PC-3 (cell line): ENCODE measurements around the gene FEN1. TPM values are rescaled to one million over a fixed set of nuclear protein-coding genes. Genes with fewer than 3 reads are reported as not detected.

Source experiments
- ATAC-seq: fragments of 200-7000 bp; cut with Tn5 transposase; 2 replicates; pipeline ENCODE4 v1.9.1; 2020; ENCODE audit warnings: mild to moderate bottlenecking, moderate library complexity
- BruUV-seq: library from RNA; stranded (reverse); fragments of 400-500 nt; replicated peaks from 2 replicates; lab custom pipeline; 2021; lab: Mats Ljungman, UMichigan
- CTCF ChIA-PET: fragments of 300-600 bp; sonication (Branson Sonifier 250); formaldehyde crosslinking; loops from one replicate; lab custom pipeline; 2022; ENCODE audit warnings: antibody characterized with exemption; lab: Charles Lee
- POLR2A ChIA-PET: fragments of 300-600 bp; sonication (Branson Sonifier 250); formaldehyde crosslinking; loops from one replicate; lab custom pipeline; 2022; ENCODE audit warnings: antibody characterized with exemption; ENCODE audit not compliant: unreplicated experiment; lab: Charles Lee
- DNase-seq: peaks from one replicate; pipeline ENCODE4 v3.0.0-alpha.2; 2015
- H2AFZ ChIP-seq: fragments of 300-600 bp; sonication (generic); 2 replicates; pipeline ENCODE4 v1.6.0; 2016; ENCODE audit warnings: antibody characterized with exemption, low read length
- H3F3A ChIP-seq: fragments of 300-600 bp; sonication (generic); one replicate; pipeline ENCODE4 v1.6.0; 2017; ENCODE audit warnings: antibody characterized with exemption, low read length, control low read depth, mild to moderate bottlenecking; ENCODE audit not compliant: unreplicated experiment
- H3K27ac ChIP-seq: fragments of 300-600 bp; sonication (generic); 2 replicates; pipeline ENCODE4 v1.5.1; 2016; ENCODE audit warnings: mild to moderate bottlenecking, low read length
- H3K27me3 ChIP-seq: fragments of 300-600 bp; sonication (generic); 2 replicates; pipeline ENCODE4 v1.6.1; 2016; ENCODE audit warnings: low read length, mixed read lengths
- H3K36me3 ChIP-seq: fragments of 300-600 bp; sonication (generic); 2 replicates; pipeline ENCODE4 v1.6.1; 2016; ENCODE audit warnings: low read depth, mixed run types, low read length, mixed read lengths
- H3K4me1 ChIP-seq: fragments of 300-600 bp; sonication (generic); 2 replicates; pipeline ENCODE4 v1.5.1; 2016; ENCODE audit warnings: low read length; ENCODE audit not compliant: insufficient read depth
- H3K4me2 ChIP-seq: fragments of 300-600 bp; sonication (generic); 2 replicates; pipeline ENCODE4 v1.6.0; 2016; ENCODE audit warnings: low read length
- H3K4me3 ChIP-seq: fragments of 300-600 bp; sonication (generic); 2 replicates; pipeline ENCODE4 v1.5.1; 2016; ENCODE audit warnings: mild to moderate bottlenecking, low read length, mixed read lengths
- H3K79me2 ChIP-seq: fragments of 300-600 bp; sonication (generic); 2 replicates; pipeline ENCODE4 v1.6.1; 2017; ENCODE audit warnings: low read length, mixed read lengths
- H3K9ac ChIP-seq: fragments of 300-600 bp; sonication (generic); 2 replicates; pipeline ENCODE4 v1.6.0; 2016; ENCODE audit warnings: mild to moderate bottlenecking, low read length
- H3K9me2 ChIP-seq: fragments of 300-600 bp; sonication (generic); replicated peaks from 2 replicates; pipeline ENCODE4 v1.6.1; 2016; ENCODE audit warnings: mixed run types, low read length, mixed read lengths
- H3K9me3 ChIP-seq: fragments of 300-600 bp; sonication (generic); 2 replicates; pipeline ENCODE4 v1.6.1; 2016; ENCODE audit warnings: low read length, mixed read lengths
- H4K20me1 ChIP-seq: fragments of 300-600 bp; sonication (generic); 2 replicates; pipeline ENCODE4 v1.6.1; 2016; ENCODE audit warnings: low read length, mixed read lengths
- CTCF ChIP-seq: fragments of 300-600 bp; sonication (generic); conservative IDR thresholded peaks from 2 replicates; pipeline ENCODE4 v1.5.1; 2017; ENCODE audit warnings: antibody characterized with exemption, low read depth, mild to moderate bottlenecking, low read length
- EZH2 ChIP-seq: fragments of 300-600 bp; sonication (generic); IDR thresholded peaks from one replicate; pipeline ENCODE4 v1.6.1; 2017; ENCODE audit warnings: antibody characterized with exemption, mild to moderate bottlenecking, low read length; ENCODE audit not compliant: unreplicated experiment
- EZH2phosphoT487 ChIP-seq: fragments of 300-600 bp; sonication (generic); IDR thresholded peaks from 2 replicates; pipeline ENCODE4 v1.6.1; 2018; ENCODE audit warnings: mild to moderate bottlenecking, antibody characterized with exemption, low read length, borderline replicate concordance
- intact Hi-C: fragments of 100-400 bp; cut with micrococcal nuclease; formaldehyde crosslinking; loops from 2 replicates; pipeline ENCODE4 v1.9.0; 2023
- total RNA-seq: library from RNA; depleted of rRNA; stranded (reverse); fragments of >200 nt; gene quantifications from 2 replicates; pipeline ENCODE4 v1.2.3, GENCODE V29; 2014; rRNA removed

Gene FEN1
- total RNA-seq, 1 experiment from 2014 or later, result 132 TPM

GRCh38 chr11:61846362-61847020 lies 53.8 kb downstream of the FEN1 start:
- Histone ChIP-seq H3F3A (no peaks in the 10 kb centered on the region), H3K27me3 (no peaks in the 10 kb centered on the region), H2AFZ (no peak overlapping the region), H3K9me2 (no peaks in the 10 kb centered on the region), H3K9me3 (no peaks in the 10 kb centered on the region), H3K9ac (no peak overlapping the region), H3K79me2 (no peaks in the 10 kb centered on the region), H3K4me2 (no peak overlapping the region), H4K20me1 (no peaks in the 10 kb centered on the region), H3K27ac (no peak overlapping the region), H3K36me3 (peaks cover 41% of the 10 kb centered on the region), H3K4me3 (no peak overlapping the region), H3K4me1 (no peaks in the 10 kb centered on the region)
- intact Hi-C loops, result no loop called here
- ATAC-seq, result no peak
- BruUV-seq, result no TSS peak
- no peak for DNase-seq
- ChIA-PET CTCF (interaction anchor here (0.6 kb wide), 1 partner anchor 228 kb away, joined by 4 read pairs; no protein-coding TSS in a partner anchor), POLR2A (no interaction called here)
- no peak for TF ChIP-seq EZH2
- no peak for TF ChIP-seq EZH2phosphoT487
- TF ChIP-seq CTCF, result no peak

Other genes with a start within 250 kb of the FEN1 start
- 21.5 and 23.2 TPM in 2 replicates for gene SYT7, start 211.8 kb upstream of the FEN1 start, total RNA-seq
- gene DAGLA, start 112.5 kb upstream of the FEN1 start, total RNA-seq, result 8.6 and 12.2 TPM in 2 replicates
- gene MYRF, start 40.3 kb upstream of the FEN1 start, total RNA-seq, result 5.1 and 7.0 TPM in 2 replicates
- 79.2 and 110 TPM in 2 replicates for gene TMEM258, start 312 bp upstream of the FEN1 start, total RNA-seq
- gene FADS1, start 24.1 kb downstream of the FEN1 start, total RNA-seq, result 79.4 and 84.4 TPM in 2 replicates
- gene FADS2, start 35.4 kb downstream of the FEN1 start, total RNA-seq, result 246 and 305 TPM in 2 replicates
- gene FADS3, start 98.6 kb downstream of the FEN1 start, total RNA-seq, result 67.9 and 119 TPM in 2 replicates
- 6.6 and 7.9 TPM in 2 replicates for gene RAB3IL1, start 124.7 kb downstream of the FEN1 start, total RNA-seq
- 0.22 TPM in 1 of 2 replicates, not detected in the other for gene BEST1, start 157.4 kb downstream of the FEN1 start, total RNA-seq
- 1,927 and 1,937 TPM in 2 replicates for gene FTH1, start 174.7 kb downstream of the FEN1 start, total RNA-seq